ENCODE data around the gene CACNA1C.

DNA sequence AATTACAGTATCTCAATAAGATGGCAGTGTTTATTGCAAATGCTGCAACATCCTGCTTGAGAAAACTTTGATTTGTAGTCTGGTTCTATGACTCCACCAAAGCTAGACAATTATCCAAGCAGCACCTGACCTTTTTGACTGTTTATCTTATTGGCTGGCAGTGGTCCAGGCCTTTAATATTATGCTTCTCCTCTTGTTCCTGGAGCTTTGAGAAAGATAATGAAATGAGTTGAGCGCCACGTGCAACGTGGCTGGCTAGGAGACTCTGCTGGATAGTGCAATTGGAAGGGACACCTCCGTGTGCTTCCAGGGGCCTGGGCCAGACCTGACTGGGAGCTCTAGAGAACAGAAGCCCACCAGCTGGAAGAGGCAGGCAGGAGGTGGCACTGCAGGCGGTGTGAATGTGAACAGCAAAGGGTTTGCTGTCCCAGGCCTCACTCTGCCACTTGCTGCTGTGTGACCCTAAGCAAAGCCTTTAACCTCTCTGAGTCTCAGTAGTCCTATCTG lies 349.3 kb downstream of the CACNA1C start:
- TF ChIP-seq, protein P1, sequence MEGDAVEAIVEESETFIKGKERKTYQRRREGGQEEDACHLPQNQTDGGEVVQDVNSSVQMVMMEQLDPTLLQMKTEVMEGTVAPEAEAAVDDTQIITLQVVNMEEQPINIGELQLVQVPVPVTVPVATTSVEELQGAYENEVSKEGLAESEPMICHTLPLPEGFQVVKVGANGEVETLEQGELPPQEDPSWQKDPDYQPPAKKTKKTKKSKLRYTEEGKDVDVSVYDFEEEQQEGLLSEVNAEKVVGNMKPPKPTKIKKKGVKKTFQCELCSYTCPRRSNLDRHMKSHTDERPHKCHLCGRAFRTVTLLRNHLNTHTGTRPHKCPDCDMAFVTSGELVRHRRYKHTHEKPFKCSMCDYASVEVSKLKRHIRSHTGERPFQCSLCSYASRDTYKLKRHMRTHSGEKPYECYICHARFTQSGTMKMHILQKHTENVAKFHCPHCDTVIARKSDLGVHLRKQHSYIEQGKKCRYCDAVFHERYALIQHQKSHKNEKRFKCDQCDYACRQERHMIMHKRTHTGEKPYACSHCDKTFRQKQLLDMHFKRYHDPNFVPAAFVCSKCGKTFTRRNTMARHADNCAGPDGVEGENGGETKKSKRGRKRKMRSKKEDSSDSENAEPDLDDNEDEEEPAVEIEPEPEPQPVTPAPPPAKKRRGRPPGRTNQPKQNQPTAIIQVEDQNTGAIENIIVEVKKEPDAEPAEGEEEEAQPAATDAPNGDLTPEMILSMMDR (IDR thresholded peaks at IDR 0.05): no peak
- TF ChIP-seq EP300 (IDR thresholded peaks at IDR 0.05): no peak
- TF ChIP-seq POLR2A (IDR thresholded peaks at IDR 0.05): no peak
- TF ChIP-seq POLR2AphosphoS5 (IDR thresholded peaks at IDR 0.05): no peak

Data from upper lobe of left lung (tissue), 4 donors.